Cardiac septum (tissue), 1 donor: ENCODE results near the gene LEO1. TPM values are rescaled to one million over a fixed set of nuclear protein-coding genes. Genes with fewer than 3 reads are reported as not detected.
"Not testable (repeated sequence)": the region's sequence is repeated elsewhere in the genome, so short reads cannot be mapped to it uniquely, and the experiment has no call there.

ENCODE experiments used
- DNase-seq: peaks from one replicate; pipeline ENCODE4 v3.0.0-alpha.2; 2020; ENCODE audit warnings: low spot score
- intact Hi-C: fragments of 100-400 bp; cut with DNase I; formaldehyde crosslinking; loops from one replicate; pipeline ENCODE4 v1.14.0; 2022
- total RNA-seq: library from RNA; stranded (reverse); fragmentation: NEBNext Ultra II Directional; extraction: Animal tissue kit (Norgen Biotek cat#: 25700); gene quantifications from one replicate; pipeline ENCODE4 v1.2.1, GENCODE V29; 2021
- donor health status: DM: no; HTN: no; CAD: no.

Gene LEO1
- total RNA-seq, 1 donor from 2014 or later: 7.0 TPM

DNA sequence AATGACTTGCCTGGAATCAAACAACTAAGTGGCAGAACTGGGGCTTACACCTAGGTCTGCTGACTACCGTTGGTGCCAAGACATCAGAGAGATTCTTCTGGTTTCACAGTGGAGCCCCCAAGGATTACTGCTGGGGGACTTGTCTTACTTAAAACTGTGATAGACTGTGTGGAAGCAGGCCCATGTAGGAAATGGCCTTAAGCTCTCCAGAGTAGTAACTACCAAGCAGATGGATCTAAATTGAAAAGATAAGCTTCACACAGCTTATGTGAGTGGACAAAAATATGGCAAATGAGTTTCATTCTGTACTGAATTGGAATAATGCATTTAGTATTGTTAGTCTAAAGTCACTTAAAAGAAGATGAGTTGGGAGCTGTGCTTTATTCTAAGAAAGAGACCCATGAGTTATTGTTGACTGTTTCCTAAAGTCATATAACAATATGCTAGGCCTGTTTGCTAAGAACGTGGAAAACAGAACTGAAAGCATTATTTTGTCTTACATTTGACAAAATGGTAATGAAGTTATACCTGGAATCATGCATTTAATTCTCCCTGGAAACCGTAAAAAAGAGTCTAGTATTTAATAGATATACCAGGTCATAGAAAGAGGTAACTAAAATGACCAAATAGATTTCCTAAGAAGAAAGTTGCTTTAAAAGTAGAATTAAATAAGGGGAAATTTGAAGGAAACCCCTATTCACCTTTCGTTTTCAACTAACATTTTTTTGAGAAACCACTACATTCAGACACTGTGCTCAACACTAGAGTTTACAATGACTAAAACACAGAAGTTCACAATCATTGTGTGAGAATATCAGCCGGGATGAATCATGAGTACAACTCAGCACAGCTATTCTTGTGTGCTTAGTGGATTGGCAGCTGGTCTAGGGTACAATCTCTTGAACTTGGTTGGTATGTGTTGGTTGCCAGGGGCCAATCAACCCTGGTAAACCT is 34.4 kb upstream of the LEO1 start:
- intact Hi-C loops: no loop called here
- DNase-seq: no peak

DNA sequence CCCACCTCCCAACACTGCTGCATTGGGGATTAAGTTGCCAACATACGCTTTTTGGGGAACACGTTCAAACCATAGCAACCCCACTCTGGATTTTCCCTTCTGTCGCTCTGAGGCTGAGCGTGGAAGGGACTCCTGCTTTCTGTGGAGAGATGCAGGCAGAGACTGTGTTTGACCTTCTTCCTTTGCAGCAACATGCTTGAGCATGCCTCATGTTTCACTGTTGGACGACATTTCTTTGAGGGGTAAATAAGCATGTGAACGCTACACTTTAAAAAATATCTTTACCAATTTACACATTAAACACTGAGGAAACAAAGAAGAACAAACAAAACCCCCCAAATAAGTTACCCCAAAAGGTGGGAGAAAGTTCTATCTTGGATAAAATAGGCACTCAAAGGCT is 33.2 kb upstream of the LEO1 start:
- DNase-seq: no peak
- intact Hi-C loops: no loop called here

- intact Hi-C loops: no loop called here
- DNase-seq: no peak
These were observed 32.1 kb upstream of the LEO1 start for GRCh38 chr15:52003710-52004109.

DNA sequence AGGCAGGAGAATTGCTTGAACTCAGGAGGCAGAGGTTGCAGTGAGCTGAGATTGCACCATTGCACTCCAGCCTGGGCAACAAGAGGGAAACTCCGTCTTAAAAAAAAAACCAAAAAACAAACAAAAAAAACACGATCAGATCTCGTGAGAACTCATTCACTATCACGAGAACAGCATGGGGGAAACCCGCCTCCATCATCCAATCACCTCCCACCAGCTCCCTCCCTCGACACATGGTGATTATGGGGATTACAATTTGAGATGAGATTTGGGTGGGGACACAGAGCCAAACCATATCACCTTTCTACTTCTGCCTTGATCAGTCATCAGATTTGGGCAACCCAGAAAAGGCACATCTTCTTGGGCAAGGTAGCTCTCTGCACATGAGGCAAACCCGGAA is 31.5 kb upstream of the LEO1 start:
- intact Hi-C loops, DNase-seq: not testable (repeated sequence)

- DNase-seq: no peak
These were observed 30.8 kb upstream of the LEO1 start for GRCh38 chr15:52002351-52002750.

GRCh38 chr15:51992953-51993352 is 21.4 kb upstream of the LEO1 start:
- DNase-seq: no peak
- intact Hi-C loops: no loop called here

More at GRCh38 chr15:52002351-52002750, 30.8 kb upstream of the LEO1 start:
- intact Hi-C loops: no loop called here

- no peak for DNase-seq
- intact Hi-C loops: no loop called here
These were observed 19.6 kb upstream of the LEO1 start for GRCh38 chr15:51991141-51991540.

- intact Hi-C loops: loop anchor here (5.0 kb wide), 2 partner anchors 95 to 160 kb away; no protein-coding TSS in a partner anchor
- DNase-seq: no peak
These were observed 11.2 kb upstream of the LEO1 start for GRCh38 chr15:51982770-51983103.

GRCh38 chr15:51982013-51982769 is 10.6 kb upstream of the LEO1 start:
- no peak for DNase-seq
- intact Hi-C loops: loop anchor here (5.0 kb wide), 2 partner anchors 95 to 160 kb away; no protein-coding TSS in a partner anchor

DNA sequence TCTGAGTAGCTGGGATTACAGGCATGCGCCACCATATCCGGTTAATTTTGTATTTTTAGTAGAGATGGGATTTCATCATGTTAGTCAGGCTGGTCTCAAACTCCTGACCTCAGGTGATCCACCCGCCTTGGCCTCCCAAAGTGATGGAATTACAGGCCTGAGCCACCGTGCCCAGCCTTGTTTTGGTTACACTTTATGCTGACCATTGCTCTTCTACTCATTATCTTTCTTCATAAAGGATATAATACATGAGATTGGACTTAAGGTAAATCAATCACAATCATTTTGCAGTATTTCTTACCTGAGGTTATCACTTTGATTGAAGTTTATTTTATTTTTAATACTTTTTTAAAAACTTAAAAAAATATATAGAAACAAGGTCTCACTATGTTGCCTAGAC is 2.2 kb upstream of the LEO1 start:
- intact Hi-C loops: no loop called here
- DNase-seq: no peak

GRCh38 chr15:51973220-51973619 is 1.6 kb upstream of the LEO1 start:
- intact Hi-C loops: no loop called here
- DNase-seq: no peak

- intact Hi-C loops: loop anchor here (1.0 kb wide), 1 partner anchor 48 kb away; the partner anchor contains the start of gene MAPK6
- no peak for DNase-seq
These were observed 575 bp downstream of the LEO1 start for GRCh38 chr15:51971032-51971374.

DNA sequence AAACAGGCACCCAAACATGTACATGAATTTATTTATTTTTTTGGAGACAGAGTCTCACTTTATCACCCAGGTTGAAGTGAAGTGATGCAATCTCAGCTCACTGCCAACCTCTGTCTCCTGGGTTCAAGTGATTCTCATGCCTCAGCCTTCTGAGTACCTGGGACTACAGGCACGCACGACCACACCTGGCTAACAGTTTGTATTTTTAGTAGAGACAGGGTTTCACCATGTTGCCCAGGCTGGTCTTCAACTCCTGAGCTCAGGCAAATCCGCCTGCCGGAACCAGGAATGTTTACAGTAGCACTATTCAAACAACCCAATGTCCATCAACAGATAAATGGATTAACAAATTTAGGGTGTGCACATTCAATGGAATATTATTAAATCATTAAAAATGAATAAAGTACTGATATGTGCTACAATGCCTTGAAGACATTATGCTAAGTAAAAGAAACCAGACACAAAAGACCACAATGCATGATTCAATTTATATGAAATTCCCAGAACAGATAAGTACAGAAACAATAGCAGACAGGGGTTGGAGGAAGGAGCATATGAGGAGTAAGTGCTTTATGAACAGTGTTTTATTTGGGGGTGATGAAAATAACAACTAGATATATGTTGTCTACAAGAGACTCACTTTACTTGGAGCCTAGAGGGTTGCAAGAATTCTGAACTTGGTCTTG is 1.3 kb downstream of the LEO1 start:
- DNase-seq: no peak
- intact Hi-C loops: no loop called here

- no peak for DNase-seq
- intact Hi-C loops: no loop called here
These were observed 1.9 kb downstream of the LEO1 start for GRCh38 chr15:51969728-51970127.

- intact Hi-C loops: no loop called here
- no peak for DNase-seq
These were observed 4.0 kb downstream of the LEO1 start for GRCh38 chr15:51967583-51967982.

- no peak for DNase-seq
- intact Hi-C loops: no loop called here
These were observed 5.4 kb downstream of the LEO1 start for GRCh38 chr15:51966192-51966591.

GRCh38 chr15:51965691-51966090 is 5.9 kb downstream of the LEO1 start:
- intact Hi-C loops: no loop called here
- no peak for DNase-seq

DNA sequence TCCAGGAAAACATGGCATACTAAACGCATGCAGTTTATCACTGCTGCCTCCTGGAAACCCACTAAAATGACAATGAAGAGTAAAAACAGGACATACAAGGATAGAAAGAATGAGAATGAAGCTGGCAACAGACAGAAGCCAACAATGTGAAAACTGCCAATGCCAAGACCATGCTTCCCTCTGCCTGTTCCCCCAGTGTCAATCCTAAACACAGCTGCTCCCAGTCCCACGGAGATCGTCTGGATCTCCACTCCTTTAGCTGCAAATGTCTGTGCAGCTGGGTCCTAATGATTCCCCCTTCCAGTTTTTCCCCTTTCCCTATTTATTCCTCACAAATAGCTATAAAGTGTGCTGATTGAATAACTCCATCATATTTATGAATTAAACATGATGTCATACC is 16.1 kb downstream of the LEO1 start:
- no peak for DNase-seq

DNA sequence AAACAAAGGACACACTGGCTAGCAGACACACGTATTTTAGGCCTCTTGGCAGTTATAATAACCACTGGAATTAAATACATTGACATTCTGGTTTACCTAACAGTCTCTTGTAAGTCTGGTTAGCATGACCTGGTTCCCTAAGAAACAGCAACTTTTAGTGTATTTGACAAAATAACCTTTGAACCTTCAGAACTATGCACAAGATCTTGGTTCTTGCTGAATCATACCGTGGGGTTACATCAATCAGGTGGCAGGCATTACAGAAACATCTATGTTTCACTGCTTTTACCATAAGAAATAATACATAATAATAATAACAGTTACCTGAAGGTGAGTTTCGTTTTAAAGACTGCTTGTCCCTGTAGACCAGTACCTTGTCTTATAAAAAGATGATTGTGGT is 18.8 kb downstream of the LEO1 start:
- intact Hi-C loops: no loop called here
- no peak for DNase-seq

More for the DNA sequence above, 16.1 kb downstream of the LEO1 start:
- intact Hi-C loops: no loop called here

DNA sequence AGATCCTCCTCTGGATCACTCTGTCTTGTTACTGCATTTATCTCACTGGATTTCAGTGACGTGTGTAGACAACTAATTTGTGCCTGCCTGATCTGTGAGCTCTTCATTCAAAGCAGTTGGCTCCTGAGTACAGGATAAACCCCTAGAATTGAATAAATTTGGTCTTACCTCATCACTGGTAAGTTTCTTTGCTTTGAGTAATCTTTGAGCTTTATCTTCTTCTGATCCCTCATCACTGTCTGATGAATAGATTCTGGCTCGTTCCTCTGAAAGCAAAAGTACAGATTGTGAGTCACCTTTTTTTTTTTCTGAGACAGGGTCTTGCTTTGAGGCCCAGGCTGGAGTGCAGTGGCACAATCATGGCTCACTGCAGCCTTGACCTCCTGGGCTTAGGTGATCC is 24.5 kb downstream of the LEO1 start:
- DNase-seq: no peak
- intact Hi-C loops: no loop called here
